ENCODE measurements around the gene SDR42E1. TPM values are rescaled to one million over a fixed set of nuclear protein-coding genes. Genes with fewer than 3 reads are reported as not detected.

Gene SDR42E1
- total and polyA plus RNA-seq, 2 donors (not counting 3 experiments of a cell fraction or from before 2014, with no cell fraction given): 0.08 TPM; not detected in 1

- Histone ChIP-seq H3K79me2 (ENCODE audit: control insufficient read depth, insufficient read depth, low read length) (no peaks in the 10 kb centered on the region), H4K20me1 (replicated peaks; ENCODE audit: control insufficient read depth, extremely low read depth, insufficient read depth, low read length) (no peaks in the 10 kb centered on the region), H3K9me3 (replicated peaks; ENCODE audit: control insufficient read depth, insufficient read depth, low read length) (no peaks in the 10 kb centered on the region), H3K27ac (ENCODE audit: insufficient read depth, low read depth, low read length) (peak overlapping the region; percentile 96), H3K4me1 (ENCODE audit: control insufficient read depth, extremely low read depth, insufficient read depth, low read length) (peaks cover 41% of the 10 kb centered on the region), H3K4me2 (ENCODE audit: insufficient read depth, low read length) (no peak overlapping the region), H2AFZ (ENCODE audit: low read depth, low read length) (no peak overlapping the region), H3K9me1 (replicated peaks; ENCODE audit: control insufficient read depth, extremely low read depth, insufficient read depth, low read length) (no peaks in the 10 kb centered on the region), H3K36me3 (ENCODE audit: control insufficient read depth in 2 of 2, extremely low read depth in 1 of 2, insufficient read depth in 2 of 2, low read length in 2 of 2) (no peaks in the 10 kb centered on the region), H3K9ac (replicated peaks; ENCODE audit: extremely low read depth, insufficient read depth, low read length) (no peak overlapping the region), H3K4me3 (replicated peaks in 1 of 3; ENCODE audit: insufficient read depth in 1 of 3, low read depth in 1 of 3, low read length in 3 of 3) (no peak overlapping the region), H3K27me3 (ENCODE audit: control insufficient read depth in 2 of 2, insufficient read depth in 2 of 2, low read length in 2 of 2) (no peaks in the 10 kb centered on the region)
- FAIRE-seq: no peak
- POLR2A ChIA-PET: no interaction called here
- no peak for DNase-seq (ENCODE audit: low read depth, low spot score)
- CTCF ChIA-PET: interaction anchor here (1.3 to 4.9 kb wide), 4 partner anchors 22 to 236 kb away, joined by 3 to 54 read pairs (median 9); no protein-coding TSS in a partner anchor
- peak; percentile 17 to 27 for TF ChIP-seq CTCF (IDR thresholded peaks at IDR 0.05; ENCODE audit: extremely low read depth in 1 of 2, insufficient read depth in 1 of 2, low read depth in 1 of 2, low read length in 2 of 2)
- no peak for TF ChIP-seq MAX (IDR thresholded peaks at IDR 0.05; ENCODE audit: insufficient read depth, insufficient read length)
- intact Hi-C loops (cut with micrococcal nuclease): loop anchor here (2.0 kb wide), 1 partner anchor 198 kb away; no protein-coding TSS in a partner anchor
- dilution Hi-C loops (cut with MboI; ENCODE audit: extremely low pct_ligation_motif_present, low sequenced_read_pairs): no loop called here
- no TSS peak for BruUV-seq (replicated peaks)
Observed at GRCh38 chr16:81994485-81994884, 16.8 kb downstream of the SDR42E1 start.

- Histone ChIP-seq H3K9me3 (replicated peaks; ENCODE audit: control insufficient read depth, insufficient read depth, low read length) (no peaks in the 10 kb centered on the region), H3K4me3 (replicated peaks in 1 of 3; ENCODE audit: insufficient read depth in 1 of 3, low read depth in 1 of 3, low read length in 3 of 3) (no peak overlapping the region), H3K9ac (replicated peaks; ENCODE audit: extremely low read depth, insufficient read depth, low read length) (no peak overlapping the region), H3K27ac (ENCODE audit: insufficient read depth, low read depth, low read length) (no peak overlapping the region), H3K79me2 (ENCODE audit: control insufficient read depth, insufficient read depth, low read length) (no peaks in the 10 kb centered on the region), H2AFZ (ENCODE audit: low read depth, low read length) (no peak overlapping the region), H4K20me1 (replicated peaks; ENCODE audit: control insufficient read depth, extremely low read depth, insufficient read depth, low read length) (no peaks in the 10 kb centered on the region), H3K4me2 (ENCODE audit: insufficient read depth, low read length) (no peak overlapping the region), H3K4me1 (ENCODE audit: control insufficient read depth, extremely low read depth, insufficient read depth, low read length) (peaks cover 35% of the 10 kb centered on the region), H3K36me3 (ENCODE audit: control insufficient read depth in 2 of 2, extremely low read depth in 1 of 2, insufficient read depth in 2 of 2, low read length in 2 of 2) (no peaks in the 10 kb centered on the region), H3K9me1 (replicated peaks; ENCODE audit: control insufficient read depth, extremely low read depth, insufficient read depth, low read length) (no peaks in the 10 kb centered on the region), H3K27me3 (ENCODE audit: control insufficient read depth in 2 of 2, insufficient read depth in 2 of 2, low read length in 2 of 2) (no peaks in the 10 kb centered on the region)
- BruUV-seq (replicated peaks): no TSS peak
- DNase-seq (ENCODE audit: low read depth, low spot score): no peak
- FAIRE-seq: no peak
- POLR2A ChIA-PET: no interaction called here
- intact Hi-C loops (cut with micrococcal nuclease) (no loop called here), dilution Hi-C loops (cut with MboI; ENCODE audit: extremely low pct_ligation_motif_present, low sequenced_read_pairs) (no loop called here)
- CTCF ChIA-PET: no interaction called here
- TF ChIP-seq EZH2 (IDR thresholded peaks at IDR 0.05; ENCODE audit: borderline replicate concordance, low read depth, low read length, severe bottlenecking): no peak
- no peak for TF ChIP-seq CTCF (IDR thresholded peaks at IDR 0.05; ENCODE audit: extremely low read depth in 1 of 2, insufficient read depth in 1 of 2, low read depth in 1 of 2, low read length in 2 of 2)
- TF ChIP-seq FOS (IDR thresholded peaks at IDR 0.05; ENCODE audit: borderline replicate concordance, insufficient read depth, low read length): no peak
- TF ChIP-seq POLR2AphosphoS5 (IDR thresholded peaks at IDR 0.05; ENCODE audit: insufficient read depth, low read depth, low read length): no peak
- no peak for TF ChIP-seq POLR2A (IDR thresholded peaks at IDR 0.05; ENCODE audit: low read depth, low read length)
- no peak for TF ChIP-seq GATA2 (IDR thresholded peaks at IDR 0.05; ENCODE audit: insufficient read depth, insufficient read length, low read depth, low read length)
- no peak for TF ChIP-seq MYC (IDR thresholded peaks at IDR 0.05; ENCODE audit: low read depth, low read length)
- no peak for TF ChIP-seq JUN (IDR thresholded peaks at IDR 0.05; ENCODE audit: borderline replicate concordance, insufficient read depth, insufficient read length, low read depth)
- no peak for TF ChIP-seq MAX (IDR thresholded peaks at IDR 0.05; ENCODE audit: insufficient read depth, insufficient read length)
Observed at GRCh38 chr16:81992859-81993258, 18.4 kb downstream of the SDR42E1 start.
